Hypothalamus (tissue), 51 donors: ENCODE measurements around the gene SYTL5.

ENCODE experiments used
- DNase-seq, 51 donors: peaks; one replicate each; lab custom pipeline; 2025; lab: John Stamatoyannopoulos, UW

Gene SYTL5

GRCh38 chrX:38086451-38087215, 80.3 kb downstream of the SYTL5 start:
- no peak for DNase-seq

- no peak for DNase-seq
Observed at GRCh38 chrX:38087594-38087993, 81.2 kb downstream of the SYTL5 start.

DNA sequence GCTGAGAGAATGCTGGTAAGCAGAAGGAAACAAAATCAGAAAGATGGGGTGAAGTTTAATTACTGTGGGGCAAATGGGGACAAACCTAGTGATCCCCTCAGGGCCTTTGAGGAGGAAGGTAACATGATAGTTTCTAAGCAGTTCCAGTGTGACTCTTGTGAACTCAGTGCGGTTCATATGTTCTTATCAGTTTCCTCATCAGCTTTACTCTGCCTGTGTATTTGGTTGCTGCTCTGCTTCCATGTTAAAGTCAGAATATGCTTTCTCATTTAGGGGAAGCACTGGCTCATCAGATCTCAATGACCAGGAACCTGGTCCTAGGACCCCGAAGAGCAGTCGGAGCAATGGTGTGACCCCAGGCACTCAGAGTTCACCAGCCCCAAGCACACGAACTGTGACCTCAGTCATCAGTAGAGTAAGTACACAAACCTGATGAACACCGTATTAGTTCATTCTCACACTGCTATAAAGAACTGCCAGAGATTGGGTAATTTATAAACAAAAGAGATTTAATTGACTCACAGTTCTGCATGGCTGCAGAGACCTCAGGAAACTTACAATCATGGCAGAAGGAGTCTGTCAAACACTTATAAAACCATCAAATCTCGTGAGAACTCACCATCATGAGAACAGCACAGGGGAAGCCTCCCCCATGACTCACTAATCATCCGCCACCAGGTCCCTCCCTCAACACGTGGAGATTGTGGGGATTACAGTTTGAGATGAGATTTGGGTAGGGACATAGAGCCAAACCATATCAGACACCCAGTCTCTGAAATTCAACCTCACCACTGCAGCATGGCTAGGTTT, 83.0 kb downstream of the SYTL5 start:
- no peak for DNase-seq

DNA sequence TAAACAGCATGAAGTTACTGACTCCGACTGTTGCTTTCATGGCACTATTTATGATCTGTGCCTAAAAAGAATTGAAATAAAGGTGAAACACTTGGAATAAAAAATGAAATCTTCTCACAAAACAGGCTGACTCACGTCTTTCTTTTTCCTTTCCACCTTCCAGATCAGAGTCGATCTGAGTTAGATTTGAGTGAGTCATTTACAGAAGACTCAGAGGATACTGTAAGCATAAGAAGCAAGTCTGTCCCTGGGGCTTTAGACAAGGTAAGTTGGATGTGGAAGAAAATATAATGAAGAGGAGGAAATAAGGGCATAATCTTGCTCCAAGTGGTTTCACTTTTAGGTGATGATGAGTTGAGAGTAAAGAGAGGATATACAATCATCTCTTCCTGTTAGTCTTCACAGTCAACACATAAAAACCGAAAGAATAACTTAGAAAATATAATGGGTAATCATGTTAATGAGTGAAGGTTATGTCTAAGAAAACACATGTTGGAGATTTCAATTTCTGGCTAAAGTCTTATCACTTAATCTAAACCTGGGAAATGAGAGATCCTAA, 89.7 kb downstream of the SYTL5 start:
- DNase-seq, result no peak

GRCh38 chrX:38099688-38100087, 93.3 kb downstream of the SYTL5 start:
- DNase-seq, result no peak

DNA sequence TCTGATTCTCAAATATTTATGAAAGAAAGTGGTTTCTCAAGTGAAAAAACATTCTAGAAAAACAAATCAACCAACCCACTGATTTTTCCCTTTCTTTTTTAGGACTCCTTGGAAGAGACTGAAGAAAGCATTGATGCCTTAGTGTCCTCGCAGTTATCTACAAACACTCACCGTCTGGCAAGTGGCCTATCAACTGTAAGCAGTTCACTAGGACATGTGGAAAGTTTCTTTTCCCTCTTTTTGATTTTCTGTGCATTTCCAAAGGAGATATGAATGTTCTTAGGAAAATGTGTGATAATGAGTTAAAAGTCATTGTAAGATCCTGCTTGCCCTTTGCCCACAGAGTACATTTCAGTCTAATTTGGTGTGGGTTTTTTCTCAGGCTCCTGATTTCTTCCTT, 95.9 kb downstream of the SYTL5 start:
- no peak for DNase-seq

DNA sequence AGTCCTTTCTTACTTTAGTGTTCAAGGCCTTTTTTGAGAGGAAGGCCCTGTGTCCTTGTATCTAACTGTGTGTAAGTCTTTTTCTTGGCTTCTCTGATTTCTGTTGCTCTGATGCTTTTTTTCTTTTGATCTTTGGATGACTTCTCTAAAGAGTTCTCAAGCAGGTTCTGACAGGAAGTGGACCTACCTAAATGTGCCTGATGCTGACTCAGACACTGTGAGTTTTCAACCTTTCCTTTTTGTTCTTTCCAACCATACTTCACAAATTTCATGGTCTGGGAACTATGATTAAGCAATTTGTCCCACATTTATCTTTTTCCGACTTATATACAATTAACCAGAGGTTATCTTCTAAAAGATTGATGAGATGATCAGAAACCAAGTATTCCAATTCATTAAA, 96.5 kb downstream of the SYTL5 start:
- no peak for DNase-seq

DNA sequence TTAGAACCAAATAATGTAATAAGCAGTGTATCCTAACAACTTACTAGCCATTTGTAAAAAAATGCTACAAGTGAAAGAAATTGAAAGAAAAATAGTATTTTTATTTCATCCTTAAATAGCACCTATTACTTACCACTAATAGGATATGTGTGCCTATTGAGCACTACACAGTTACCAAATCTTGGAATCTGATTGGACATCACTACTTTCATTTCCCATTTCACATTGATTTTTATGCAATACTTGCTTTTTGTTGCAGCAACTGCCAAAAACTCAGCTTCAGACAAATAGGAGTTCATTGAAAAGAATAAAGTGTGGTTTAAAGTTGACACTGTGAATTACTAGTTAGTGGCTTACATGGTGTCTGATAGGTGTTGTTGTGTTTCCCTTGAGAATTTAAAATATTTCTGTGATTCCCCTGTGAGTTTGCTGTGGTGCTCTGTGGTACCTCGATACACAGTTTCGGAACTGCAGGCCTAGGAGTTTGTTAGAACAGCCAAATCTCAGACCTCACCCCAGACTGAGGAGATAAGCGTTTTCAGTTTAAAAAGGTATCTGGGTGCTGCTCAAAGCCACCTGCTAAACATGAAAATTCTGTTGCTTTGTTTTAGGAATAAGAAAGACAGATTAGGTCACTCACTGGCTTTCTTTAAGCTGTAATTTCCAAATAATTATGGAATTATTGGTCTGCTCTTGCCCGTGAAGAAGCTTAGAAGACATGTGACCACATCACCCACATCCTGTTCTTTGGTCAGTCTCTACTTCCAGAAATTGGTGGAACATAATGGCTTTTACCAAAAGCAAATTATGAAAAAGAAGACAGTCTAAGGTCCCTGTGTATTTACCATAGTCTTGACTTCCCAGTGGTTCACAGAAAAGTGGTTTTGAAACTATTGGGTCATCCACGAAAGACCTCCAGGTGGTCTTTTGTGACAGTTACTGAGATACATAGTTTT, 97.8 kb downstream of the SYTL5 start:
- no peak for DNase-seq

GRCh38 chrX:38105216-38105725, 98.9 kb downstream of the SYTL5 start:
- no peak for DNase-seq

- DNase-seq, result no peak
Observed at GRCh38 chrX:38106991-38107655, 100.8 kb downstream of the SYTL5 start.

GRCh38 chrX:38108364-38108763, 102.0 kb downstream of the SYTL5 start:
- DNase-seq, result no peak

- DNase-seq, result no peak
Observed at GRCh38 chrX:38109042-38109898, 102.9 kb downstream of the SYTL5 start.

DNA sequence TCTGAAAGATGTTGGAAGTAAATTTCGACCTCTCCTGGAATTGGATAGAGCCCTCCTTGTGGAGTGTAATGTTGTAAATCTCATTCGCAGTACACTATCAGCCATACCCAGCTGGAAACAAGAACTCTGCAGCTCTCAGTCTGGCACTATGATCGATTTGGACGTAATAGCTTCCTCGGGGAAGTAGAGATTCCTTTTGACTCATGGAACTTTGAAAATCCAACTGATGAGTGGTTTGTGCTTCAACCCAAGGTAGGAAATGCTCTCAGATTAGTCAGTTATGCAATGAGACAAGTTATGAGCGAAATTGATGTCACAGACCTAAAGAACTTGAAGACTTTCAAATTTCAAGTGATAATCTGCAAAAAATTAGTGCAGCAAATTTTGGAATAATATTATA, 103.9 kb downstream of the SYTL5 start:
- no peak for DNase-seq

GRCh38 chrX:38111196-38111595, 104.8 kb downstream of the SYTL5 start:
- no peak for DNase-seq

DNA sequence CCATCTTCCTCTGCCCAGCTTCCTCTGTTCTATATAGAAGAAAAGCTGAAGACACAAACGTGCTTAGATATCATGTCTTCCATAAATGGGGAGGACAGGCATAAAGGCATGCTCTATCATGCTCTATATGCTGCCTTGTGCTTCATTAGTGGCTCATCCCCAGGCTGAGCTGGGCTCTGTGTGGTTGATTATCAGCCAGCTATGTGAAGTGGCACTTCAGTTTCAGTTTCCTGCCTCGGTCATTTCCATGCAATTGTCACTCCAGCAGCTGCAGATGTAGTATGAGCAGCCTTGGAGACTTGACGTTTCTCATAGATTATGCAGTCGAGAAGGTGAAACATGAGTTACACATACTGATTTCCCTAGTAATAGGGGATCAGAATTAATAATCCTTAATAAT, 106.2 kb downstream of the SYTL5 start:
- DNase-seq, result no peak

- no peak for DNase-seq
Observed at GRCh38 chrX:38116706-38117105, 110.4 kb downstream of the SYTL5 start.

- DNase-seq, result no peak
Observed at GRCh38 chrX:38117485-38117884, 111.1 kb downstream of the SYTL5 start.

GRCh38 chrX:38124000-38124399, 117.6 kb downstream of the SYTL5 start:
- no peak for DNase-seq

DNA sequence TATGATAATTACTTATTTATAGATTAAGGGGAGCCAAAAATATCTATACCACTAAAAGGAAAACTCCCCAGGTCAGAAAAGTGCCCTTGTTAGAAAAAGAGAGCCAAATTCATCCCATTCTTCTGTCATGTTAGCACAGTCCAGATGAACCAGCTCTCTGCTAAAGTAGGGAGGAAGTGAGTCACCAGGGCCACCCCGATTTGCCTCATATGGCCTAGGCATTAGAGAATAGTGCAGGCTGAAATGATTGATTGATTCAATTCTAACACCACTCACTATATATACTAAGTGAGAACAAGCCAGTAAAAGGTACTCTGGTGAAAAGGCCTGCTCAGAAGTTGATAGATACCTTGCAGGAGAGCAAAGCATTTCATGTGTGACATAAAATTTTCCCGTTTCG, 119.8 kb downstream of the SYTL5 start:
- no peak for DNase-seq
